ENCODE data around the gene RAB5A.

Gene RAB5A

DNA sequence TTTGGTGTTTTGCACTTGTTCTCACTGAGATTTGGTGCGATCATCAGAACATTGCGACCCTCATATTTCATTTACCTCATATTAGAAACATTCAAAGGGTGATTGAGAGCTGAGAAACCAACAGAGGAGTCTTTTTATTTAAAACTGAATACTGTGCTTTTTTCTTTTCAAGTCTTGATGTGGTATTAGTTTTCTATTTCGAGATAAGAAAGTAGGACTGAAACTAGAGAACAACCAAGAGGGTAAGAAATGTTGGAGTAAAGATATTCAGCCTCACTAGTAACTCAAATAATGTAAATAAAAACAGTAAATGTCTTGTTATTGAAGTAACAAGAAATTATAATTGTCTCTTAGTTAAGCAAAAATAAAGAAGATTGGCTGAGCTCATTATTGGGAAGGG is 39.4 kb upstream of the RAB5A start:
- DNase-seq (ENCODE audit: low read depth), result no peak
- H3K4me3 ChIP-seq (ENCODE audit: low read length), result no peak overlapping the region
- TF ChIP-seq, protein P1, sequence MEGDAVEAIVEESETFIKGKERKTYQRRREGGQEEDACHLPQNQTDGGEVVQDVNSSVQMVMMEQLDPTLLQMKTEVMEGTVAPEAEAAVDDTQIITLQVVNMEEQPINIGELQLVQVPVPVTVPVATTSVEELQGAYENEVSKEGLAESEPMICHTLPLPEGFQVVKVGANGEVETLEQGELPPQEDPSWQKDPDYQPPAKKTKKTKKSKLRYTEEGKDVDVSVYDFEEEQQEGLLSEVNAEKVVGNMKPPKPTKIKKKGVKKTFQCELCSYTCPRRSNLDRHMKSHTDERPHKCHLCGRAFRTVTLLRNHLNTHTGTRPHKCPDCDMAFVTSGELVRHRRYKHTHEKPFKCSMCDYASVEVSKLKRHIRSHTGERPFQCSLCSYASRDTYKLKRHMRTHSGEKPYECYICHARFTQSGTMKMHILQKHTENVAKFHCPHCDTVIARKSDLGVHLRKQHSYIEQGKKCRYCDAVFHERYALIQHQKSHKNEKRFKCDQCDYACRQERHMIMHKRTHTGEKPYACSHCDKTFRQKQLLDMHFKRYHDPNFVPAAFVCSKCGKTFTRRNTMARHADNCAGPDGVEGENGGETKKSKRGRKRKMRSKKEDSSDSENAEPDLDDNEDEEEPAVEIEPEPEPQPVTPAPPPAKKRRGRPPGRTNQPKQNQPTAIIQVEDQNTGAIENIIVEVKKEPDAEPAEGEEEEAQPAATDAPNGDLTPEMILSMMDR (conservative IDR thresholded peaks at IDR 0.05; ENCODE audit: low read depth, low read length), result no peak

DNA sequence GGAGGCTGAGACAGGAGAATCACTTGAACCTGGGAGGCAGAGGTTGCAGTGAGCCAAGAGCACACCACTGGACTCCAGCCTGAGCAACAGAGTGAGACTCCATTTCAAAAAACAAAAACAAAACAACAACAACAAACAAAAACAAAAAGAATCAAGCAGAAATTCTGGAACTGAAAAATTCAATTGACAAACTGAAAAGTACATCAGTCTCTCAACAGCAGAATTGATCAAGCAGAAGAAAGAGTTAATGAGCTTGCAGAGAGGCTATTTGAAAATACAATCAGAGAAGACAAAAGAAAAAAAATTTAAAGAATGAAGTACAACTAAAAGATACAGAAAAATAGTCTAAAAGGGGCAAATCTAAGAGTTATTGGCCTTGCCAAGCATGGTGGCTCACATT is 35.4 kb upstream of the RAB5A start:
- no peak for DNase-seq (ENCODE audit: low read depth)
- no peak overlapping the region for H3K4me3 ChIP-seq (ENCODE audit: low read length)
- TF ChIP-seq, protein P1 (conservative IDR thresholded peaks at IDR 0.05; ENCODE audit: low read depth, low read length), result no peak

GRCh38 chr3:19917167-19917566 is 29.7 kb upstream of the RAB5A start:
- TF ChIP-seq, protein P1 (conservative IDR thresholded peaks at IDR 0.05; ENCODE audit: low read depth, low read length), result no peak
- H3K4me3 ChIP-seq (ENCODE audit: low read length), result no peak overlapping the region
- DNase-seq (ENCODE audit: low read depth), result no peak

- H3K4me3 ChIP-seq (ENCODE audit: low read length), result no peak overlapping the region
- DNase-seq (ENCODE audit: low read depth), result no peak
- TF ChIP-seq, protein P1 (conservative IDR thresholded peaks at IDR 0.05; ENCODE audit: low read depth, low read length), result no peak
Measured at GRCh38 chr3:19920401-19921080, 26.4 kb upstream of the RAB5A start.

GRCh38 chr3:19931180-19931692 is 15.7 kb upstream of the RAB5A start:
- H3K4me3 ChIP-seq (ENCODE audit: low read length), result no peak overlapping the region
- TF ChIP-seq, protein P1 (conservative IDR thresholded peaks at IDR 0.05; ENCODE audit: low read depth, low read length), result no peak
- DNase-seq (ENCODE audit: low read depth), result no peak

GRCh38 chr3:19931767-19932188 is 15.1 kb upstream of the RAB5A start:
- TF ChIP-seq, protein P1 (conservative IDR thresholded peaks at IDR 0.05; ENCODE audit: low read depth, low read length), result no peak
- no peak for DNase-seq (ENCODE audit: low read depth)
- no peak overlapping the region for H3K4me3 ChIP-seq (ENCODE audit: low read length)

- TF ChIP-seq, protein P1 (conservative IDR thresholded peaks at IDR 0.05; ENCODE audit: low read depth, low read length), result no peak
- H3K4me3 ChIP-seq (ENCODE audit: low read length), result no peak overlapping the region
- DNase-seq (ENCODE audit: low read depth), result no peak
Measured at GRCh38 chr3:19932422-19932821, 14.5 kb upstream of the RAB5A start.
